Fibroblast of villous mesenchyme (primary cell): ENCODE results near the gene NMT1. TPM values are rescaled to one million over a fixed set of nuclear protein-coding genes. Genes with fewer than 3 reads are reported as not detected.

Experiments
- DNase-seq: peaks from one replicate; pipeline ENCODE4 v3.0.0-alpha.2; 2010; ENCODE audit warnings: low read depth
- H3K4me3 ChIP-seq: 2 replicates; pipeline ENCODE4 v1.5.1; 2011; ENCODE audit warnings: low read depth, mild to moderate bottlenecking, low read length
- CTCF ChIP-seq: IDR thresholded peaks from 2 replicates; pipeline ENCODE4 v1.5.1; 2012; ENCODE audit warnings: low read depth, mild to moderate bottlenecking, low read length; ENCODE audit not compliant: insufficient read depth
- total RNA-seq: library from RNA; depleted of rRNA; stranded (reverse); fragments of >200 nt; gene quantifications from 2 replicates; pipeline ENCODE4 v1.2.3, GENCODE V29; 2012

NMT1 gene
- total RNA-seq = 67.0 and 78.2 TPM in 2 replicates

- peak; percentile 100 for DNase-seq
- no peak for TF ChIP-seq CTCF
Measured at GRCh38 chr17:45060797-45061605, at the start of gene NMT1. Gene NMT1, plus strand, starts transcription at chr17:45061317. Its CDS starts 13 bp downstream, at chr17:45061330.

GRCh38 chr17:45011767-45012166 lies 49.4 kb upstream of the NMT1 start:
- no peak for DNase-seq
- H3K4me3 ChIP-seq = no peak overlapping the region
- TF ChIP-seq CTCF = no peak

More at GRCh38 chr17:45060797-45061605, at the start of gene NMT1:
- H3K4me3 ChIP-seq = peak within 1 kb of the TSS; percentile 95

- no peak for DNase-seq
- no peak for TF ChIP-seq CTCF
- no peak overlapping the region for H3K4me3 ChIP-seq
Measured at GRCh38 chr17:45013021-45013997, 47.8 kb upstream of the NMT1 start.

GRCh38 chr17:45016237-45016636 lies 44.9 kb upstream of the NMT1 start:
- TF ChIP-seq CTCF = no peak
- H3K4me3 ChIP-seq = no peak overlapping the region
- no peak for DNase-seq

- peak; percentile 41 for TF ChIP-seq CTCF
- H3K4me3 ChIP-seq = no peak overlapping the region
- no peak for DNase-seq
Measured at GRCh38 chr17:45016823-45017222, 44.3 kb upstream of the NMT1 start.

- DNase-seq = no peak
- no peak for TF ChIP-seq CTCF
- H3K4me3 ChIP-seq = peak overlapping the region; percentile 58
Measured at GRCh38 chr17:45018514-45018847, 42.6 kb upstream of the NMT1 start.
